SK-N-SH (cell line): Measurements from ENCODE around the gene S100A16.

Source experiments
- EP300 ChIP-seq, 2 experiments: IDR thresholded peaks; 2 replicates each; pipeline versions ENCODE4 v1.4.0 to v1.6.1; 2012; ENCODE audit warnings: borderline replicate concordance in 1 of 2, low read depth in 1 of 2, low read length in 1 of 2
- EZH2phosphoT487 ChIP-seq: fragments of 200-600 bp; sonication (generic); IDR thresholded peaks from 2 replicates; pipeline ENCODE4 v1.6.1; 2017; ENCODE audit warnings: low read depth, mixed run types, mild to moderate bottlenecking, antibody characterized with exemption, moderate library complexity, borderline replicate concordance
- GABPA ChIP-seq: IDR thresholded peaks from 2 replicates; pipeline ENCODE4 v1.4.0; 2012; ENCODE audit warnings: low read depth, mild to moderate bottlenecking
- JUND ChIP-seq: IDR thresholded peaks from 2 replicates; pipeline ENCODE4 v1.4.0; 2012
- MEF2A ChIP-seq: IDR thresholded peaks from 2 replicates; pipeline ENCODE4 v1.4.0; 2012; ENCODE audit warnings: low read depth, borderline replicate concordance
- MXI1 ChIP-seq: IDR thresholded peaks from 2 replicates; pipeline ENCODE4 v1.6.1; 2012; ENCODE audit warnings: mild to moderate bottlenecking, low read depth, low read length, improper control_type of control experiment
- RFX5 ChIP-seq: IDR thresholded peaks from 2 replicates; pipeline ENCODE4 v1.6.1; 2012; ENCODE audit warnings: mild to moderate bottlenecking, improper control_type of control experiment, low read length
- RXRA ChIP-seq: IDR thresholded peaks from 2 replicates; pipeline ENCODE4 v1.4.0; 2012; ENCODE audit warnings: low read depth, mild to moderate bottlenecking, borderline replicate concordance
- TAF1 ChIP-seq: IDR thresholded peaks from 2 replicates; pipeline ENCODE4 v1.6.1; 2012; ENCODE audit warnings: low read depth, mild to moderate bottlenecking, low read length, moderate library complexity, borderline replicate concordance
- TCF12 ChIP-seq: IDR thresholded peaks from 2 replicates; pipeline ENCODE4 v1.4.0; 2012
- TF ChIP-seq, protein P1 (sequence below): fragments of 200-600 bp; sonication (generic); IDR thresholded peaks from 2 replicates; pipeline ENCODE4 v1.6.1; 2017; ENCODE audit warnings: antibody characterized with exemption, mild to moderate bottlenecking, moderate library complexity
- TF ChIP-seq, protein P2 (sequence below): IDR thresholded peaks from 2 replicates; pipeline ENCODE4 v1.6.1; 2012; ENCODE audit warnings: mild to moderate bottlenecking, low read depth, low read length, moderate library complexity
- TF ChIP-seq, protein P3 (sequence below): IDR thresholded peaks from 2 replicates; pipeline ENCODE4; 2012
- TF ChIP-seq, protein P4 (sequence below): fragments of 150-350 bp; IDR thresholded peaks from 2 replicates; pipeline ENCODE4 v1.6.1; 2016; ENCODE audit warnings: mild to moderate bottlenecking, low read depth, low read length

DNA sequence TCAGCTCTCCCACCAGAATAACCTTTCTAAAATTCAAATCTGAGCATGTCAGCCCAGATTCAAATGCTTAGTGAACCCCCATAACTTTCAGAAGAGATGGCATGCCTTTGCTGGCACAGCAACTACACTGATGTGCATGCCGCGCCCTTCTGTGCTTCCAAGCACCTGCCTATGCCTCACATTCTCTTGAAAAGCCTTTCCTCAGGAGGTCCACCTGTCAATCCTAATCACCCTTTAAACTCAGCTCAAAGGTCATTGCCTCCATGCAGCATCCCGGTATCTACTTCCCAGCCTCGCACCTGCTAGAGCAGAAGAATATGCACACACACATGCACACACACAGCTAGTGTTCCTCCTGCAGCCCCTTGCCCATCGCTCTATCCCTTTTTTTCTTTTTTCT, 42.1 kb downstream of the S100A16 start:
- TF ChIP-seq, protein P1, sequence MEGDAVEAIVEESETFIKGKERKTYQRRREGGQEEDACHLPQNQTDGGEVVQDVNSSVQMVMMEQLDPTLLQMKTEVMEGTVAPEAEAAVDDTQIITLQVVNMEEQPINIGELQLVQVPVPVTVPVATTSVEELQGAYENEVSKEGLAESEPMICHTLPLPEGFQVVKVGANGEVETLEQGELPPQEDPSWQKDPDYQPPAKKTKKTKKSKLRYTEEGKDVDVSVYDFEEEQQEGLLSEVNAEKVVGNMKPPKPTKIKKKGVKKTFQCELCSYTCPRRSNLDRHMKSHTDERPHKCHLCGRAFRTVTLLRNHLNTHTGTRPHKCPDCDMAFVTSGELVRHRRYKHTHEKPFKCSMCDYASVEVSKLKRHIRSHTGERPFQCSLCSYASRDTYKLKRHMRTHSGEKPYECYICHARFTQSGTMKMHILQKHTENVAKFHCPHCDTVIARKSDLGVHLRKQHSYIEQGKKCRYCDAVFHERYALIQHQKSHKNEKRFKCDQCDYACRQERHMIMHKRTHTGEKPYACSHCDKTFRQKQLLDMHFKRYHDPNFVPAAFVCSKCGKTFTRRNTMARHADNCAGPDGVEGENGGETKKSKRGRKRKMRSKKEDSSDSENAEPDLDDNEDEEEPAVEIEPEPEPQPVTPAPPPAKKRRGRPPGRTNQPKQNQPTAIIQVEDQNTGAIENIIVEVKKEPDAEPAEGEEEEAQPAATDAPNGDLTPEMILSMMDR, result no peak
- TF ChIP-seq EZH2phosphoT487, result no peak
- no peak for TF ChIP-seq TAF1
- no peak for TF ChIP-seq RFX5
- no peak for TF ChIP-seq EP300 (IDR thresholded peaks at IDR 0.05; ENCODE audit: borderline replicate concordance in 1 of 2, low read depth in 1 of 2, low read length in 1 of 2)
- TF ChIP-seq, protein P2, sequence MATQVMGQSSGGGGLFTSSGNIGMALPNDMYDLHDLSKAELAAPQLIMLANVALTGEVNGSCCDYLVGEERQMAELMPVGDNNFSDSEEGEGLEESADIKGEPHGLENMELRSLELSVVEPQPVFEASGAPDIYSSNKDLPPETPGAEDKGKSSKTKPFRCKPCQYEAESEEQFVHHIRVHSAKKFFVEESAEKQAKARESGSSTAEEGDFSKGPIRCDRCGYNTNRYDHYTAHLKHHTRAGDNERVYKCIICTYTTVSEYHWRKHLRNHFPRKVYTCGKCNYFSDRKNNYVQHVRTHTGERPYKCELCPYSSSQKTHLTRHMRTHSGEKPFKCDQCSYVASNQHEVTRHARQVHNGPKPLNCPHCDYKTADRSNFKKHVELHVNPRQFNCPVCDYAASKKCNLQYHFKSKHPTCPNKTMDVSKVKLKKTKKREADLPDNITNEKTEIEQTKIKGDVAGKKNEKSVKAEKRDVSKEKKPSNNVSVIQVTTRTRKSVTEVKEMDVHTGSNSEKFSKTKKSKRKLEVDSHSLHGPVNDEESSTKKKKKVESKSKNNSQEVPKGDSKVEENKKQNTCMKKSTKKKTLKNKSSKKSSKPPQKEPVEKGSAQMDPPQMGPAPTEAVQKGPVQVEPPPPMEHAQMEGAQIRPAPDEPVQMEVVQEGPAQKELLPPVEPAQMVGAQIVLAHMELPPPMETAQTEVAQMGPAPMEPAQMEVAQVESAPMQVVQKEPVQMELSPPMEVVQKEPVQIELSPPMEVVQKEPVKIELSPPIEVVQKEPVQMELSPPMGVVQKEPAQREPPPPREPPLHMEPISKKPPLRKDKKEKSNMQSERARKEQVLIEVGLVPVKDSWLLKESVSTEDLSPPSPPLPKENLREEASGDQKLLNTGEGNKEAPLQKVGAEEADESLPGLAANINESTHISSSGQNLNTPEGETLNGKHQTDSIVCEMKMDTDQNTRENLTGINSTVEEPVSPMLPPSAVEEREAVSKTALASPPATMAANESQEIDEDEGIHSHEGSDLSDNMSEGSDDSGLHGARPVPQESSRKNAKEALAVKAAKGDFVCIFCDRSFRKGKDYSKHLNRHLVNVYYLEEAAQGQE, result no peak
- TF ChIP-seq MXI1, result no peak
- no peak for TF ChIP-seq TCF12
- TF ChIP-seq GABPA, result no peak
- TF ChIP-seq MEF2A, result no peak
- no peak for TF ChIP-seq JUND
- TF ChIP-seq, protein P3, sequence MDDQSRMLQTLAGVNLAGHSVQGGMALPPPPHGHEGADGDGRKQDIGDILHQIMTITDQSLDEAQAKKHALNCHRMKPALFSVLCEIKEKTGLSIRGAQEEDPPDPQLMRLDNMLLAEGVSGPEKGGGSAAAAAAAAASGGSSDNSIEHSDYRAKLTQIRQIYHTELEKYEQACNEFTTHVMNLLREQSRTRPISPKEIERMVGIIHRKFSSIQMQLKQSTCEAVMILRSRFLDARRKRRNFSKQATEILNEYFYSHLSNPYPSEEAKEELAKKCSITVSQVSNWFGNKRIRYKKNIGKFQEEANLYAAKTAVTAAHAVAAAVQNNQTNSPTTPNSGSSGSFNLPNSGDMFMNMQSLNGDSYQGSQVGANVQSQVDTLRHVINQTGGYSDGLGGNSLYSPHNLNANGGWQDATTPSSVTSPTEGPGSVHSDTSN, result no peak
- TF ChIP-seq, protein P4, sequence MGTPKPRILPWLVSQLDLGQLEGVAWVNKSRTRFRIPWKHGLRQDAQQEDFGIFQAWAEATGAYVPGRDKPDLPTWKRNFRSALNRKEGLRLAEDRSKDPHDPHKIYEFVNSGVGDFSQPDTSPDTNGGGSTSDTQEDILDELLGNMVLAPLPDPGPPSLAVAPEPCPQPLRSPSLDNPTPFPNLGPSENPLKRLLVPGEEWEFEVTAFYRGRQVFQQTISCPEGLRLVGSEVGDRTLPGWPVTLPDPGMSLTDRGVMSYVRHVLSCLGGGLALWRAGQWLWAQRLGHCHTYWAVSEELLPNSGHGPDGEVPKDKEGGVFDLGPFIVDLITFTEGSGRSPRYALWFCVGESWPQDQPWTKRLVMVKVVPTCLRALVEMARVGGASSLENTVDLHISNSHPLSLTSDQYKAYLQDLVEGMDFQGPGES, result no peak
- TF ChIP-seq RXRA, result no peak
